ENCODE data around the gene CEP112.

Gene CEP112

DNA sequence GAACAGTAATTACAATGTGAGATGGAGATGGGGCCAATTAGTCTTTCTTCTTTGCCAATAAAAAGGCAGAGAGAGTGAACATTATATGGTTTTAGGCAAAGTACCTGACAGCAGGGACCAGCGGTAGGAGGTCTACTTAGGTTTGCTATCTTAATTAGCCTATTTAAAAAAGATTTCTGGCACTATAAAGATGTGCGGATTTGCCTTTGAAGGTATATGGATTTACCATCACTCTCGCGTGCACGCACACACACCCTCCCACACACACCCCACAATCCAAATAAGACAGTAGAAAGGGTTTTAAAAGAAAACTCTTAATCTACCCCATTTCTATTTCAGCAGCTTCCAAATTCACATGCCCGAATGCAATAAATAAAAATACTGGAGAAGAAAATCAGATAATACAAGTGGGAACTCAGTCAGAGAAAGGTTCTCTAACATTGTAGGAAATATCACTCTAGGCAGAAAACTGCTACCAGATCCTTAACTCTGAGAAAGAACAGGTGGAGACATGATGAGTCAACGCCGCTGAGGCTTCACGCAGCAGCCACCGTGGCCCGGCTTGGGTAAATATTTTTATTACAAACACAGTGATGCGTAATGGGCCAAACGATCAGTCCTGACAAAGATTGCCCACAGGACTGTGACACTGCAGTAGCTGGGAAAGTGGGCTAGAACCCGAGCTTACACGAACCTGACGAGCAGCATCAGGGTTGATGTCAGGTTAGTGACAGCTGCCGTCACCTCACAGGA lies 563.9 kb downstream of the CEP112 start:
- DNase-seq, result no peak

DNA sequence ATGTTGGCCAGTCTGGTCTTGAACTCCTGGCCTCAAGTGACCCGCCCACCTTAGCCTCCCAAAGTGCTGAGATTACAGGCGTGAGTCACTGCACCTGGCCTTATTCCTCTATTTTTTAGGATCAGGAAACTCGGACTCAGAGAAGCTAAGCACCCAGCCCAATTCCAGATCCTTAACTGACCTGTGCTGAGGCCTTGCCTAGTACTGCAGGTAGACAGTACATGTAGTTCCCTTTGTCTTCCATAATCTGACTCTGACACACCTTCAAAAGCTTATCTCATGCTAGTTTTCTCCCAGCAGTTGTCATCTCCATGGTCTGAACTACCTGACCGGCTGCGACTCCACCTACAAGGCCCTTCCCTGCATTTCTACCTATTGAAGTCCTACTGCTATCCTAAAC lies 564.8 kb downstream of the CEP112 start:
- DNase-seq, result no peak

DNA sequence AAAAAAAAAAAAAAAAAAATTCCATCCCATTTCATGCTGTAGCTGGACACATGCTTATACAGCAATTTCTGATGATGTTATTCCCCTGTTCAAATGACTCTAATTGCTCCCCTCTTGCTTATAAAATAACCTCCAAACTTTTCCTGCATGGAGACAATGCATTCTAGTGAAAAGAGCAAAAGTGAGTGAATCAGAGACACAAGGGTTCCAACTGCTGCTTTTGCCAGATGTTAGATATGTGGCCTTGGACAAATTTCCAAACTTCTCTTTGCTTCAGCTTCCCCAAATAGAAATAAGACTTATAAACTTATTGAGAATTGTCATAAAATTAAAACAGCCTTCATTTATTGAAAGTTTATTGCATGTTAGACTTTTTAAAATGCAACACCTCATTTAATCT lies 565.5 kb downstream of the CEP112 start:
- DNase-seq, result no peak

DNA sequence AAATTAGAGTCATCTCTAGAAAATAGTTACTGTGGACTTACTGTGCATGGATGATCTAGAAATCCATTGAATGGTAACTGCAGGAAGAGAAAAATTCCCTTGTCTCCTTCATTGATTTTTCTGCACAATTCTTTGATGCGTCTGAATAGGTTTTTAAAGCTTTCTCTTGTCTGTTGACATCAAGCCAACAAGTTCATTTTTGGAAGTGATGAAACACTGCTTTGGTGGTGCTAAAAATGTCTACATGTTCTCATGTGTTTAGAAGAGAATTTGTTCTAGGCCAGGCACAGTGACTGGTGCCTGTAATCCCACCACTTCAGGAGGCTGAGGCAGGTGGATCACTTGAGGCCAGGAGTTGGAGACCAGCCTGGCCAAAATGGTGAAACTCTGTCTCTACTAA lies 573.4 kb downstream of the CEP112 start:
- DNase-seq, result no peak

DNA sequence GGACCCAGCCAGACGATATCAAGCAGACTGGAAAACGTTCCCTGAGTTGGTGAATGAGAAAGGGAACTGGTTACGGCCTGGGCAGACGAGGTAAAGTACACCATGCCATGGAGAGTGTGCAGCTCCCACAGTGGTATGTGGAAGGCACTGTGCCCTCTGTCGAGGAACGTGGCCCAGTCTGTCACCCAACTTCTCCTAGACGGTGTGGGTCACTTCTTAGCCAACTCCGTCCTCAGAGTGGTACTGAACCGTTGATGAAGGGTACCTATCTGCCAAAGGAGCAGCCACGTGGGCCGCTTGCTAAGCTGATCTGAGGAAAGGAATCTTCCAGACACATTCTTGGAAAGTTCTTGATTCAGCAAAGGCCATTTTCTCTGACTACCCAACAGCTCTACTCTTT lies 574.4 kb downstream of the CEP112 start:
- no peak for DNase-seq

DNA sequence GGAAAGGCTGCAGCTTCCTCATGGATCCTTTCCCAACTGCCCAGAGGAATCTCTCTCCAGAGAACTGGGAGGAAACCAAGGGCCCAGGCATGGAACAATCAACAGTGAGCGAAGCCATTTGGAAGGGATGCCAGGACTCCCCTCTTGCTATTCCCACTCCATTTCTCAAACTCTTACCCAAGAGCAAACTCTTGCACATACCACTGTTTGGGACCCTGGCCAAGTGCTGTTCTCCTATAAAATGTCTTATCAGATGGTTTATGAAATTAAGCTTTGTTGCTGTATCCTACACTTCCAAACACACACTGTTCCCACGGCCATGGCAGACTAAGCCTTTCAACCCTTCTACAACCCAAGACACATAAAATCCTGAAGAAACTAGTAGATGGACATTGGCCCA lies 582.2 kb downstream of the CEP112 start:
- no peak for DNase-seq

DNA sequence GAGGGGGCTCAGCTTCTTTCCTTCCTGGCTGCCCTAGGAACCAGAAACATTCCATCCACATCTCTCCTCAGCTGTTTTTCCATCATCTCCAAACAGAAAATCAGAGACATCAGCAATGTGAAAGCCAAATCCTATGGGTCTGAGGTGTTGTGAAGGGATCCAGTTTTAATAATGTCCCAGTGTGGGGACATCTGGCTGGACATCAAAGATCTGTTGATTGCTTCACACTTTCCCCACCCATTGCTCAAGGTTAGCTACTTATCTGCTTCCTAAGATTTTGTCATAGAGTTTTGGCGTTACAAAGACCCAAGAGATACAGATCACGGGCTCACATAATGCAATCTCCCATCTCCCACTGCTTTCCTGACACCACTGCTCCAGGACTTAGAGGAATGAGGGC lies 582.6 kb downstream of the CEP112 start:
- no peak for DNase-seq

DNA sequence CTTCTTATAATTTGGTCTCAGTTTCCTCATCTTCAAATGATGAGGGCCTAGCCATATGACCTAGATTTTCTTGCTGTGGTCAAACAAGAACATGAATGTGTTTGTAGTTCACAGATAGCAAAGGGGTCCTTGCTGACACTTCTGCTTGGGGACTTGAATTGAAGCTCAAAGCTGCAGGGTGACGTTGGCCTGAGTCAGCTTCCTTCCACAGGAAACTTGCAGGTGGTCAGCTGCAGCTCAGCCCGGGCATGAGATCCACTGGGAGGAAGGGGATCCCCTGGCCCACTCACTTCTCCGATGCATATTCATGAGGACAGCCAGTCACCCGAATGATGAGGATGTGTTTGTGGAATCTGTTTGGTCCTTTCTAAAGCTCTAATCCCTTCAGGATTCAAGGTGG lies 587.9 kb downstream of the CEP112 start:
- no peak for DNase-seq

DNA sequence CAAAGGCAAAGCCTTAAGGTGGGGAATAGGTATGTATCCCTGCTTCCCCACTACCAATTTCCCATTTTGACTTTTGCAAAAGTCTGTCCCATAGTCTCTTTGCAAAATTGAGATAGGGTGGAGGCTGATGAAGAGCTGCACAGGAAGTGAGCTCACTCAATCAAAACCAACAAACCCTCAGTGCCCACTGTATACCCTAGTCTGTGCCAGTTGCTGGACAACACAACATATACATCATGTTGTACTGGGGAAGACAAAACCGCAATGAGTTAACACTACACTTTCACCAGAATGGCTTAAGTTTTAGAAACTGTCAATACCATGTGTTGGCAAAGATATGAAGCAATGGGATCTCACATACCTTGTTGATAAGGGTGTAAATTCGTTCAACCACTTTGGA lies 590.1 kb downstream of the CEP112 start:
- no peak for DNase-seq

DNA sequence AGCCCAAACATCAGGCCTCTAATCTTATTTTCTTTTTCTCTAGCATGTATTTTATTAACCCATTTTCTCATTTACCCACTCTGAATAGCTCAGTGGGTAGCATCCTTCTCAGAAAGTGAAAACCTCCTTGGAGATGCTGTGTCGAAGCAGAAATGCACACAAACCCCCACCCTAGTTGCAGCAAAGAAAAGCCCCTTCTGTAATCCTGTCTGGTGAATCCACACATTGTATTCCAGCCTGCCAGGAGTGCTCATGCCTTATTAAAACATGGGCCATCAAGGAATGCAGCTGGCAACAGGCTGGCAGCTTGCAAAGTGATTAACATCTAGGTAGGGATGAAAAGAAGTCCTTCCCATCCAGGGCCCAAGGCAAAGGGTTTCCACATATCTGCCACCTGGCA lies 590.8 kb downstream of the CEP112 start:
- DNase-seq, result no peak

DNA sequence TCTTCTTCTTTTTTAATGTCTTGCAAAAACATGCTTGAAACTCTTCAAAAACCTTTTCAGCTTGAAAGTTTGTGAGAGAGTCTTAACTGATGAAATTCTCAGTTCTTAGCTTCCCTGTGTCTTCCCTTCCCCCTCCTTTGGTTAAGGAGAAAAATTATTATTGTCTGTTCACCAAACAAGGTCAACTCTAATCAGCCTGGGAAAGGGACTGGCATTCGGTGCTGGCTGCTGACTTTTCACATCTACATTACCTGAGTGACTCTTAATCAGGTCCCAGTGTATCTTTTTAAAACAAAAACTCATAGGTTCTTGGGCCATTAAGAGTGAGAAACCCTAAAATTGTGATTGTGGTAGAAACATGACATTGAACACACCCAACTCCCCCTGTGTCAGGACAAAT lies 591.4 kb downstream of the CEP112 start:
- no peak for DNase-seq

DNA sequence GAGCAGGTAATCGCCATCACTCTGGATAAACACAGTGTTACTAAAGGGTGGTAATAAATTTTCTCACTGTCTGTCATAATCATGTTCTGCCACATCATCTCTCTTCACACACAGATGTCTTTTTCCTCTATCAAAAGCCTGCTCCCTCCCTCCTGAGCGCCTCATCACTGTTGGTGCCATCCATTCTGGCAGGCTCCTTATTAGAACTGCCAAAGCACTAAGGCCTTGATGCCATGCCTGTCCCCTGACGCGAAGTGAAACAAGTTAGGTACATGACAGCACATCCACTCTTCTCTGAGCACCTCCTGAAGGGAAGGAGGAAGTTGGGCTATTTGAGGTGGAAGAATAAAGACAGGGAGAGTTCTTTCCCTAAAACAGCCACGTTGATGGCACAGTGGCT lies 592.3 kb downstream of the CEP112 start:
- DNase-seq, result no peak

DNA sequence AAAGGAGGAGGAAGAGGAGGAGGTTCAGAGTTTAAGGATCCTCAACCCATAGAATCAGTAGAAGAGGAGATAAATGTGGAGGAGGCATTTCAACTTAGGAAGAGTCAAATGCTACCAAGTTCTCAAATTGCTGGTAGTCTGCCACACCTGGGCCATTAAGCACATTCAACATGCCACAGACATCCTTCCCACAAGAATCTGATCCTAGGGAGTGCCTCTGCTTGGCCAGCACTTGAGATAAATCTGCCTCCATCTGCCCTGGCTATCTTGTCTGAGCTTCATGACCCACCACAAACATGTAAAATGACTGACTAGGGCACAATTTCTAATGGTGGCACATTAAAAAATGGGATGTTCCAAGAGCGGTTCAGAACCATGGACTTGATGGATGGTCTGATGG lies 593.2 kb downstream of the CEP112 start:
- DNase-seq, result no peak

DNA sequence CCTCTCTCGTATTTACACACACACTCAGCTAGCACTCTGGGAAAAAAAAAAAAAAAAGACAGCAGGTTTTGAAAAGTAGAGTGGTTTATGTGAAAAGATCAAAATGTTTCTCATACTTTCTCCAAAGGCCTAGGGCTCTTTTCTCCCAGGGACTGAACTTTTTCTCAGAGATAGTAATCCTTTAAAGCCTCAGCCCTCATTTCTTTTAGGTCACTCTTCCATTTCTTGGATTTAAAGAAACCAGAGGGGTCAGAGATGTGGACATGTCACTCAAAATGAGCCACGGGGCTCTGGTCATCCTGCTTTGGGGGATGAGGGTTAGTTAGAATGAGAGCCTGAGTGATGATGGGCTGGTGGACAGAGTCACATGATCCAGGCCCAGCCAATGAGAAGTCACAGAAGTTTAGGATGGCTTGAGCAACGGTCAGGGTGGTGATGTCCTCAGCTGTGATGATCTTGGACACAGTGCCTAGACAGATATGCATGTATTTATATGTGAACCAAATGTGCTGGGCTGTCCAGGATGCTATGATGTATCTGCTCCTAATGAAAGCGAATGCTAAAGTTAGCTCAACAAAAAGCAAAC lies 596.8 kb downstream of the CEP112 start:
- no peak for DNase-seq

DNA sequence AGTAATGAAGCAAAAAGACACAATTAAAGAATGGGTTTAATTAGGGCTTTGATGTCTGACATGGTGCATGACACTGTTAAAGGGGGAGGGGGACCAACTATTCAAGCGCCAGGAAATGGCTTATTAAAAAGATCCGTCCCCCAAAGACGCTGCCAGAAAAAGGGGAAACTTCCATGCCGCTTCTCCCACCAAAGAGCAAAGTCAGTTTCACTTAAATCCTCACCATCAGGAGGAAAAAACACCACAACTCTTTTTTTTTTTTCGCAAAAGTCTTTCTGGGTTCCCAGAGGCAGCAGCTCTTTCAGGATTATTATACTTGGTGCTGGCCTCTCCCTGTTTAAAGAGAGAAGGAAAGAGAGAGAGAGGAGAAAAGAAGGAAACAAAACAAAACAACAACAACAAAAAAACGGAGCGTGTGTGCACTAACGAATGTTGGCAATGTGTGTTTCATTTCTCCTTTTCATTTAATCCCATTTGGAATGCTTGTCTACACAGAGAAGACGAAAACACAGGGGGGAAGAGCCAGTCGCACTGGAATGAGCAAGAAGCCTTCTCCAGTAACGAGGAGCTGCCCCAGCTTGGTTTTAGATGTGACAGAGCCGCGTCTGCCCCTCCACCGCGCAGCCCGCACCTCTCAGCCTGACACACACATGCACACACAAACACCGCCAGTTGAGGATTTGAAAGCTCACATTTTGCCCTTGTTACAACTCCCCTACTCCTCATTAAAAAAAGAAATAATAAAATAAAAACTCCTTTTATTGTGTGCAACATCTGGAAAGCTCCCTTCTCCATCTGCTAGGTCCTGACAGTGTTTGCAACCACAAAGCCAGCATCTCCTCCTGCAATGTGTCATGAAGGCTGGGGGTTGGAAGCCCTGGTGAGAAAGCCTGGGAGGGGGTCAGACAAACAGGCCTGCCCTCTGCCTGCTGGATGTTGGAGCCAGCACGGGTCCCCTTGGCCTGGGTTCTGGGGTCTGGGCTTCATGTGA lies 597.8 kb downstream of the CEP112 start:
- no peak for DNase-seq

DNA sequence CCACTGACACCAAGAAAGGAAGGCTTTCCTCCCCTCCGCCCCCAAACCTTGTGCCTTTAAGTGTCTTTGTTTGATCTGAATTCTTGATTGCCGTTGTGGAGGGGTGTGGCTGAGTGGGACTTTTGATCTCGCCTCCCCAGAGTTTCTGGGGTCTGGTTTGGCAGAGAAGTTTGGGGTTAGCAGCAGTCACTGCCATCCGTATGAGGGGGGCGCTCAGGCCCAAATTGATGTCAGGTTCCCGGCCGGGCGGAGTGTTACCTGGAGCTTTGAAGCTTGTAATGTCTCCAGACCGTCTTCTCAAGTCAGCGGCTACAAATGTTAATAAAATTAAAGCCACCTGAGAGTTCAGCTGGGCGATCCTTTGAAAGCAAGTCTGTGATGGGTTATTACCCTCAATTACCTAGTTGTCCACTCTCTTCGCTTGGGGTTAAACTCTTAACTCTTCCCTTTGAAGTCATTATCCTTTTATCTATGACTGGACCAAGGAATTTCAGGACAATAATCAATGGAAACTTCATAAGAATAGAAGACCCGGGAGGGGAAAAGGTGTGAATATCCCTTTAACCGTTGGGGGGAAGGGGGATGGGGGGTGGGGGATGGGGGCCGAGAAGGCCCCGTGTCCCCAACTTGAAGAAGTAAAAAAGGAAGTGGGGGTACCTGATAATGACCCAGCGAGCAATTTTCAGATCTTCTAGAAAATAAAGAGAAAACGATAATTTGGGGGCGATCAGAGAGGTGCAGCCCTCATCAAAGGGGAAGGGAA lies 598.7 kb downstream of the CEP112 start:
- no peak for DNase-seq

DNA sequence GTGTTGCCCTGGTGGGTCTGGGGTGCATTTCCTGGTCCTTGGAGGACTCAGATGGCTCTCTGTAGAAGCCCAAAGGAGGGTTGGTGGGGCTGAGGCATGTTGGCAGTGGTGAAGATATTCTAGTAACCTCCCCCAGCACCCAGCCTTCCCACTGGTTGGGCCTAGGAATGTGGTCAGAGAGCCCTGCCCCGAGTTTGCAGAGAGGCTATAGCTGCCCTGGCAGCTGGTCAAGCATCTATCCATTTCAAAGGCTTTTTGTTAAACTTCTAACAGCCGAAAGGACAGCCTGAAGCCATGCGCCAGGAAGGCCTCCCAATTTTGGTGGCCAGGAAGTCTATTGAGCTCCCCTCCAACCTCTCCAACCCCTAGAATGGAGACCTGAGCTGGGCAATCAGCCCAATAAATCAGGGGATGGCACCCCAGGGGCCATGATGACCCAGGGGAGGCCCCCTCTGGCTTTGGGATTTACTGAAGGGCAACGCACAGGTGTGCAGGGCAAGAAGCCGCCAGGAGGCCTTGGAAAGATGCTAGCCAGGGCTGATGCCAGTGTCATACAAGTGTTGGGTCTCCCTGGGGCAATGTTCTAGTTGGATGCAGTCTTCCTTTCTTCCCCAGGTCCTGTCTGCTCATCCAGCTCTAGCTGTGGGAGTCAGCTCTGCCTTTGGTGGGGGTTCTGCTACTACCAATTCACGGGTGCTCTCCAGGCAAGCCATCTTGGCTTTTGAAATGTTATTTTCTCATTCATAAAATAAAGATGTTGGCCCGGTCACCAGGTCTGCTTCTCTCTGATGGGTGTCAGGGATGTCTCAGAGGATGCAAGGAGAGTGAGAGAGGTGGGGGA lies 599.6 kb downstream of the CEP112 start:
- DNase-seq, result no peak

DNA sequence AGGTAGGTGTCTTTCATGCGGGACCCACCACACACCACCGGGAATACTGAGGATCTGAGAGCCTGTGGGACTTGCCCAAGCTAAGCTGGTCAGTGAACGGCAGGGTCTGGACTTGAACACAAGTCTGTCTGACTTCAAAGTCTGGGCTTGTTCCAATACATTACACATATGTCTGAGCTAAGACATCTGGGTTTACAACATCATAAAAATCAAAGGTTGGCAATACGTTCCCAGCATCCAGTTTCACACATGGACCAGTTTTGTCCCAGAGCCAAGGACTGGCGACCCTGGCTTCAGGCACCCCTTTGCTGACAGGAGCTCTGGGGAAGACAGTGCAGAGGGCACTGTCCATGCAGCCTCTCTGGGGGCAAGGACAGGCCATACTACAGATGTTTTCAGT lies 602.6 kb downstream of the CEP112 start:
- DNase-seq, result no peak

DNA sequence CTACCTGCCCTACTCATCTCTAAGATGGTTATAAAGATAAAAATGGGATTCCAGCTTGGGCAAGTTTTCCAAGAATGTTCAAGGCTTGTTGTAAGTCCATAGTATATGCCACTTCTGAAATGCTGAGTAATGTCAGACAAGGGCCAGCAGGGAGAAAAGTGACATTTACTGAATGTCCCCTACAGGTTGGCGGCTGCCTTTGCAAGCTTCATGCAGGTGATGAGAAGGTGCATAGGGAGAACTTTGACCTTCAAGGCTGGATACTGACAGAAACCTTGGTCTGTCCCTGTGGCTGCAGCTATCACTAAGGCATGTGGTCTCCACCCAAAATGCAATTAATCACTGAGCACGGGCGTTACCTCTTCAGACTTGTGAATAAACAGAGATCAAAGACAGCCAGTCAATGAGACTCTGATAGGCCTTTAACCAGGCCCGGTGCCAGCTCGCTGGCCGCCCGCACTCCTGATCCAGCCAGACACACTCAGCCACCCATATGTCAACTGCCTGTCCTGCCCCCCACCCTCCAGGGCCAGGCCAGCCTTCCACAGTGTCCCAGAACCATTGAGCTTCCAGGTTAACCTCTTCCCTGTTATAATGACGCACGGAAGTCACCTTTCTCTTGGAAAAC lies 603.6 kb downstream of the CEP112 start:
- peak in 1 of 2 experiments; percentile 42 for DNase-seq

DNA sequence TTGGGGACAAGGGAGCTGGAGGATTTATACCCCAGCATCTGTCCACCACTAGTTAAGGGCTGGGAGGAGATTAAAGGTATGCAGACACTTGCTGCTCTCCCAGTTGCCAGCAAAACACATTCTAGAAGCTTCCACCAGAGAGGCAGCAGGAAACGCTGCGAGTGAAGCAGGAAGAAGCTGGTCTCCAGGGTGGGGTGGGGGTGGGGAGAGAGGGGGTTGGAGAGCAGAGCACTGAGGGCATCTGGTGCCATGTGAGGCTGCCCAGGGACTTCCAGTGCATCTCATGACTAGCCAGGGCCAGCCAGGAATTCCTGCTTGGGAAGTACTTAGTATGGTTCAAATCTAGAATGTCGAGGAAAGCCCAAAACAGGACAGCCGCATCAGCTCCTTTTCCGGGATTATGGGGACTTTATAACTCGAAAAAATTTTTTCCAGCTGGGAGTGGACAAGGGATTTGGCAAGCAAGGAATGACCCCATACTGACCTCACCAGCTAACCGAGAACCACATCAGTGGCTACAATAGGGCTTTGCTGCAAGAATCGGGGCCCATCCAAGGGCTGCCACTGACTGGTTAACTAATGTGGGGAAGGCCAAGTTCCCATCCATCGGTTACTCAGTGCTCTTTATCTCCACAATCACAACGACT lies 604.3 kb downstream of the CEP112 start:
- DNase-seq, result no peak

DNA sequence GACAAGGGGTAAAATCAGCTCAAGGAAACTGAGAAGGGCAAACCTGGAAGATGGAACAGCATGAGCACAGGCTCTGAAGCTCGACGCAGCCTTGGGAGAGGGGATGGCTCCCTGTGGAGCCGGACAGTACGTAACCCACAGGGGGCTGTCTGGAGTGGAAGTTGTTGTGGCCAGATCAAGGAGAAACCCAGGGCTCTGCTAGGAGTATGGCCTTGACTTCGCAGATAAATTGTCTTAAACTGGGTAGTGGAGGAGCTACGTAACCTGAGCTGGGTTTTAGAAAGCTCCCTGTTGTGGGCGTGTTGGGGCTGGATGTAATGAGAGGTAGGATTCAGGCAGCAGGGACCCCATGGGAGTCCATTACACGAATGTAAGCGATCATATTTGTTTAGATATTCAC lies 605.0 kb downstream of the CEP112 start:
- no peak for DNase-seq

Data from cerebellar nuclear complex (tissue), 1 donor.